ENCODE measurements around the gene RFFL.

DNA sequence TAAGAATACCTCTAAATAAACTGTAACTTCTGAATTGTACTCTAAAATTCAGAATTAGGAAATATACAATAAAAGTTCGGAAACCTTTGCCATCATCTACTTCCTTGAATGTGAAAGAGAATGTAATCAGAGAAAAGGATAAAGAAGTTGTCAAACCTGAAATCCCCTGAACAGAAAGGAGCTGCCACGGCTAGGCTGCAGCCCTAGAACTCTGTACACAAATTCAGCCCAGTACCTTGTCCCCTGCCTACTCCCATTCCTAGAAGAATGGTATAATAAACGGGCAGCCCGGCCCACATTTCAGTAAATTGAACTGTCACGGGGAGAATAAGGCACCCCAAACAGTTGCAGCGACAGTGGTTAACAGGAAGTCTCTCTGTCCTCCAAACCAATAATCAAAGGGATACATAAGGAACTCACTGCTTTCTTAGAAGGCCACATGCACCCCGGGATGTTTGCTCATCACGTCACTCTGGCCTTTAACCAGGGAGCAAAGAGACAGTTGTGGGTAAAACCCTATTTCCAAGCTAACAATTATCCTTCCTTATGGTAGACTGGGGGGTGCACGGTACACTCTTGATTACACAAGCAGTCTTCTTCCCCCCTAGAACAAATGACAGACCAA is 24.3 kb upstream of the RFFL start:
- TF ChIP-seq POLR2A (IDR thresholded peaks at IDR 0.05) (no peak), EP300 (IDR thresholded peaks at IDR 0.05) (no peak)
- TF ChIP-seq, protein P1, sequence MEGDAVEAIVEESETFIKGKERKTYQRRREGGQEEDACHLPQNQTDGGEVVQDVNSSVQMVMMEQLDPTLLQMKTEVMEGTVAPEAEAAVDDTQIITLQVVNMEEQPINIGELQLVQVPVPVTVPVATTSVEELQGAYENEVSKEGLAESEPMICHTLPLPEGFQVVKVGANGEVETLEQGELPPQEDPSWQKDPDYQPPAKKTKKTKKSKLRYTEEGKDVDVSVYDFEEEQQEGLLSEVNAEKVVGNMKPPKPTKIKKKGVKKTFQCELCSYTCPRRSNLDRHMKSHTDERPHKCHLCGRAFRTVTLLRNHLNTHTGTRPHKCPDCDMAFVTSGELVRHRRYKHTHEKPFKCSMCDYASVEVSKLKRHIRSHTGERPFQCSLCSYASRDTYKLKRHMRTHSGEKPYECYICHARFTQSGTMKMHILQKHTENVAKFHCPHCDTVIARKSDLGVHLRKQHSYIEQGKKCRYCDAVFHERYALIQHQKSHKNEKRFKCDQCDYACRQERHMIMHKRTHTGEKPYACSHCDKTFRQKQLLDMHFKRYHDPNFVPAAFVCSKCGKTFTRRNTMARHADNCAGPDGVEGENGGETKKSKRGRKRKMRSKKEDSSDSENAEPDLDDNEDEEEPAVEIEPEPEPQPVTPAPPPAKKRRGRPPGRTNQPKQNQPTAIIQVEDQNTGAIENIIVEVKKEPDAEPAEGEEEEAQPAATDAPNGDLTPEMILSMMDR (IDR thresholded peaks at IDR 0.05) = no peak
